ENCODE data around the gene NLRC5.
A peak's percentile ranks its signal among the peaks of the same experiment; 100 is the strongest.
"Not testable (repeated sequence)": the region's sequence is repeated elsewhere in the genome, so short reads cannot be mapped to it uniquely, and the experiment has no call there.

Gene NLRC5

DNA sequence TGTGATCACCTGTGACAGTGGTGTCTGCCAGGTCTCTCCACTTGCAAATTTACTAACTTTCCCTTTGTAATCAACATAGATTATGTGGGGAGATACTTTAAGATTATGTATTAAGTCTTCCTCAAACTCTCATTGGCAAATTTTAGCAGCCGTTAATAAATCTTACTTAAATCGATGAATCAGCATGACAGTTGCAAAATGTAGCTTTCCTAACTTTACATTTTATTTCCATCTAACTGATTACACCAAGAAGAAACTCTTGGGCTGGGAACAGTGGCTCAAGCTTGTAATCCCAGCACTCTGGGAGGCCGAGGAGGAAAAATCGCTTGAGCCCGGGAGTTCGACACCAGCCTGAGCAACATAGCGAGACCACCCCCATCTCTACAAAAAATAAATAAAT, 79.7 kb downstream of the NLRC5 start:
- DNase-seq, result no peak

- no peak for DNase-seq
Observed at GRCh38 chr16:57069635-57070370, 80.4 kb downstream of the NLRC5 start.

DNA sequence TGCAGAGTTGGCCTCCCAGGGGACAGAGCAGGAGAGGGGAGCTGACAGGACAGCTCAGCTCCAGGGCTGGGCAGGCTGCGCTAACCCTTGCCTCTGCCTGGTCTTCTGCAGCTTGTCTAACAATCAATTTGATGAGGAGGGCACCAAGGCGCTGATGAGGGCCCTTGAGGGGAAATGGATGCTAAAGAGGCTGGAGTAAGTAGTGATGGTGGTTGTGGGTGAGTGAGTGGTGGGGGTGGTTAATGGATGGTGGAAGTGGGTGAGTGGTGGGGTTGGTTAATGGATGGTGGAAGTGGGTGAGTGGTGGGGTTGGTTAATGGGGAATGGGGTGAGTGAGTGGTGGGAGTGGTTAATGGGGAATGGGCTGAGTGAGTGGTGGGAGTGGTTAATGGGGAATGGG, 81.1 kb downstream of the NLRC5 start:
- DNase-seq, result no peak

GRCh38 chr16:57071081-57071732, 81.8 kb downstream of the NLRC5 start:
- not testable (repeated sequence) for DNase-seq

DNA sequence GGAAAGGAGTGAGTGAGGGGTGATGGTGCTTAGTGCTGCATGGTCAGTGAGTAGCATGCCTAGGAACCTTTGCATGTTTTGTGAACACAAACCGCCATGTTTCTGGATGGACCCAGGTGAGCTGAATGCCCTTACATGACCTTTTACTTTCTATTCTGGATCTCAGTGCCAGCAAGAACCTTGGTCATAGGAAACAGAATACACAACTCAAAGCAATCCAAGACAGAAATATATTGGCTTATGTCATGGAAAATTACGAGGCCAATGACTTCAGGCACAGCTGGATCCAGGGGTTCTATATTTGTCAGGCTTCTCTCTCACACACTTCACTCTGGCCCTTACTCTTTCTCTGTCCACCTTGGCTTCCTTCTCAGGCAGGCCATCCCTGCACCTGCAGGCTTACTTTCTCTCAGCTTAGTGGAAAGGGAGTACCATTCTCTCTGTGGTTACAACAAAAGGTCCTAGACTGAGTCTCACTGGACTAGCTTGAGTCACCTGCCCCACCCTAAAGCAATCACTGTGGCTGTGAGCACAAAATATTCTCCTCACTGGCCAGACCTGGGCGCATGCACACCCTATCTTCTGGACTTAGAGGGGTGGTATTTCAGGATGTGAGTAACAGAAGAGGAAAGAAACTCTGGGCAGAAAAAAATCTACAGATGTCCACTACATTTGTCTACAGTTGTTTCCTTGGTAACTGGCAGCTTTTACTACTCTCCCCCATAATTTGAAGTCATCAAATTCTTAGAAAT, 82.7 kb downstream of the NLRC5 start:
- DNase-seq, result no peak

GRCh38 chr16:57072616-57073275, 83.4 kb downstream of the NLRC5 start:
- no peak for DNase-seq

DNA sequence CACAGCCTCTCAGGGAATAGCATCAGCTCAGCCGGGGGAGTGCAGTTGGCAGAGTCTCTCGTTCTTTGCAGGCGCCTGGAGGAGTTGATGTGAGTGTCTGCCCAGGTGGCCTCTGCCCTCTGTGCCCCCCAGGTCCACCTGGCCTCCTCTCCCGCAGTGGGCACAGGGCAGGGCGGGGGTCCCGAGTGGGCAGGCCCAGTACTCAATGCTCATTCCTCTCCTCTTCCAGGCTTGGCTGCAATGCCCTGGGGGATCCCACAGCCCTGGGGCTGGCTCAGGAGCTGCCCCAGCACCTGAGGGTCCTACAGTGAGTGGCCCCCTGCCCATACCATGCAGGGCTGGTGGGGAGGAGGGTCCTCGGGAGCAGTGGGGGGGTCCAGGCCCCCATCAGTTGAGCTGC, 88.4 kb downstream of the NLRC5 start:
- no peak for DNase-seq

DNA sequence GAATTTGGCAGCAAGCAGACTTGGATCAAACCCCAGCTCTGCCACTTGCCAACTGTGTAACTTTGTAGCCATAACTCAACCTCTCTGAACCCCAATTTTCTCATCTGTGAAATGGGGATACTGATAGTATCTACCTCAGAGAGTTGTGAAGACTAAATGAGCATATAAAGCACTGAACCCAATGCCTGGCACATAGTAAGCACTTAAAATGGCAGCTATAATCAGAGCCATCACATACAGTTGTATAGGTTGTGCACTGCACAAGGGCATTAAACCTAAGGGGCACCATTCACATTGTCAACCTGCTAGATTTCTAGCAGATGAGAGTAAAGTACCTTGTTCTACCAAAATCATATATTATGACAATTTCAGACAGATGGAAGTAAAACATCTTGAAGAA, 92.4 kb downstream of the NLRC5 start:
- DNase-seq, result no peak

DNA sequence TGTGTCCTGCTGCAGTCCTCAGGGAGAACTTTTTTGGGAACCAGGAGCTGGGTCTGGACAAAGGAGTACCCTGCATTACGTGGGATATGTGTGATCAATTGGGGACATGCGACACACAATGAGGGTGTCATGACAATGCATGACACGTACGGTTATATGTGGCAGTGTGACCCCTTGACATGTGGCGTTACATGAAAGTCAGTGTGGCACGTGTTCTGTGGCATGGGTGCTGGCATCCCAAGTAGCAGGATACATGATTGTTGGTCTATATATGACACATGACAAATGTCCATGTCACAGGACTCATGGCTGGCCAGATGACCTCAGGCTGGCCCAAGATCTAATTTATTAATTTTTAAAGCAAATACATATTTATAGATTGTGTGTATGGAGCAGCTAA, 93.3 kb downstream of the NLRC5 start:
- no peak for DNase-seq

DNA sequence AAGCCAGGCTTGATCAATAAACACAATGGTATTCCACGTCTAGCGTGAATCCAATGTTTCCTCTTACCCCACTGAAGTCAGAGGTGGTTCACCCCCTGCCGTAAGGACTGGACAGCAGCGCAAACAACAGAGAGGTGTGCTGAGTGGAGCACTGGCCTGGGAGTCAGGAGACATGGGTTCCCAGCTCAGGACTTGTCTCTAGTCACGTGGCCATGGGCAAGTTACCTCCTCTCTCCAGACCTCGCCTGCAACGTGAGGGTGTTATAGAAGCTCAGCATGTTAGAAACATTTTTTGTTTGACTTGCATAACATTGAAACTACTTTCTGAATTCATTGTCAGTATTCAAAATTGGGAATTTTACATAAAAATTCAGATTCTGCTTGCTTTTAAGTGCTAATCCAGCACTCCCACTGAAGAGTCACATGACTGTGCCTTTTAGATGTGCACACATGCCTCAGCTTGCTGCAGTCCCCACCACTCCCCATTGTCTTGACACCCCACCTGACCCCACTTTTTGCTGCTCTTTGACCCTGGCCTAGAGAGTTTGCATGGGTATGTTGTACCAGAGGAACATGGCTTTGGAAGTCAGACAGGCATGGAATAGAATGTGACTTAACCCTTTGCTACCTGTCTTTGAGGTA, 94.2 kb downstream of the NLRC5 start:
- no peak for DNase-seq

DNA sequence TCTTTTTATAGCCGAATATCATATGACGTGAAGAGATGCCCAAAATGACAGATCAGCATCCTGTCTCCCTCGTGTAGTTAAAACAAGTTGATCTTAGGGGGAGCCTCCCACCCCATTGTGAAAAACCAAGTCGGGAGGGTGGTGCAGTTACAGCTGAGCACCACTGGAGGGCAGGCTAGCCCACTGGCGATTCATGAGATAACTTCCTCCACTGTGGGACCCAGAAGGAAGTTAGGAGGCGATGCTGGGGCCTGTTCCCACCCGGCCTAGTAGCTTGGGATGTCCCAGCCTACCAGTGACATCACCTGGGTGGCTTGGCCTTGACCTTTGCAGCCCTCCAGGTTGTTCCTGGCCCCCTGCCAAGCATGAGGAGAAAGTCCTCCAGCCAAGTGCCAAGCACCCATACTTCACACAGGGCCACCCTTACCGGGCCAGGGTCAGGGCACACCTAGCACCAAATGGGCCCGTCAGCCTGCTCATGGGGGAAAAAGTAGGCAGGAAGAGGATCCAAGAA, 95.0 kb downstream of the NLRC5 start:
- DNase-seq, result peak in 47 of 56 donors; percentile 13 to 86 (median 54)

DNA sequence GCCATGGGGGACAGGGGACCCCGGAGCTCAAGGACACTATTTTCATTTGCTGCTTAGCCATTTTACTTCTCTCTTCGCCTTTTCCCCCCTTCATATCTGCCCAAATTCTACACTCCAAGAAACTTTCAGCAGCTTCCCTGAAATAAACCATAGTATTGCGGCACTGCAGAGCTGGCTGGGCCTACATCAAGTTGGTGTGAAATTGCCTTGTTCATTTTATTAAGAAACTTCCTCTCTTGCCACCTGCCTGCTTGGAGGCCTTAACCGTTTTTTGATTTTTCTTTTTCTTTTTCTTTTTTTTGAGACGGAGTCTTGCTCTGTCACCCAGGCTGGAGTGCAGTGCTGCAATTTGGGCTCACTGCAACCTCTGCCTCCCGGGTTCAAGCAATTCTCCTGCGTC, 95.6 kb downstream of the NLRC5 start:
- no peak for DNase-seq

DNA sequence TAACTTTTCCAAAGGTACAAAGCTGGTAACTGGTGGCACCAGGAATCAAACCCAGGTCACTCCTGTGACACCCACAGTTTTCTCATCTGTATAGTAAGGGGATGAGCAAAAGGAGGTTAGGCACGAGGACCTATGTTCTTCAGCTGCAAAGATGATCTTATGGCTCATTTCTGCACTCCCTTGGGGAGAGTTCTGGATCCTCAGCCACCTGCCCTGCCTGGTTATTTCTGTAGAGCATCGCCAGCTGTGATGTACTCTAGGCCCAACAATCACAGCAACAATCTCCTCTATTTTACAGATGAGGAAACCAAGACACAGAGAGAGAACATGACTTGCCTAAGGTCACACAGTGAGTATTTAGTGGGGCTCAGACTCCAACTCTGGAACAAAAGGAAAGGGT, 97.6 kb downstream of the NLRC5 start:
- no peak for DNase-seq

DNA sequence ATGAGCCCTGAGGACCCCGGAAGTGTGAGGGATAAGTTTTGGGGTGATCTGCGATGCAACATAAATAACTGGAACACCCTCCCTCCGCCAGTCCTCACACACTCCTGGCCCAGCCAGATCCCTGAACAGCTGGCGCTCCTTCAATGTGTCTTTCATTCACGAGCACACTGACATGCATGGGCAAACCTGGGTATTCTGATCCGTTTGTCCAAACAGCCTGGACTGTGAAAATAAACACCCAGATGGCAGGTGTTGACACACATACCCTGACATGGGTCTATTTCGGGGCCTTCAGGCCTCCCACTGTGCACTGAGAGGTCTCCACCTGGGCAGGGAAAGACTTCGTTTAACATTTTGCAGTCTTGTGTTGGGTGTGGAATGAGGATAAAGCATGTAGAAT, 100.0 kb downstream of the NLRC5 start:
- DNase-seq, result no peak

- peak in 5 of 56 donors; percentile 9 to 55 (median 38) for DNase-seq
Observed at GRCh38 chr16:57091200-57091974, 102.0 kb downstream of the NLRC5 start.

GRCh38 chr16:57091975-57092785, 102.8 kb downstream of the NLRC5 start, which contains the start of gene CPNE2:
CPNE2 (plus strand) TSS chr16:57092583; CDS start chr16:57110743, 18,160 bp downstream.
- DNase-seq, result peak in 49 of 56 donors; percentile 8 to 81 (median 59)

DNA sequence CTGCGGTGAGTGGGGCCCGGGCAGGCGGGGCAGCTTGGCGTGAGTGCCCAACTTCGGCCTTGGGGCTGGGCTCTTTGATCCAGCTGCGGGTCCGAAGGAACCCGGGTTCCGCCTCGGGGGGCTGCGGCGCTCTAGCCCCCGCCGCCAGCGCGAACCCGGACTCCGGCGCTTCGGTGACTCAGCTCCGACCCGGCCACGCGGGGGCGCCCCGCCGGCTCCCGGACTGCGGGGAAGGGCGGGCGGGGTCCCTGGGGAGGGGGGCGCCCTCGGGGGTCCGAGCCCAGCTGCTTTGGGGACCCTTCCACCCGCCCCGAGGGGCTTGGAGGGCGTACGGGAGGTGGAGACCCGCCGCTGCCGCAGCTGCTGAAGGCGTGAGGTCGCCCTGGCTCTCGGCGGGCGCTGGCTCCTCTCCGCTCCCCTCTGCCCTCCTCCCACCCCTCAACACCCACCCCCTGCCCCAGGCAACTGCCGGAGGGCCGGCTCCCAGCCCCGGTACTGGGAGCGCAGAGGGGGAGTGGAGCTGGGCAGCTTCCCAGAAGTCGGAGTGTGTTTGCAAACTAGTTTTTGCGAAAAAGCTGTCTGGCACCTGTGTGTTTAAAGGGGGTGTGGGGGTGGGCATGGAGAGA, 103.5 kb downstream of the NLRC5 start:
- DNase-seq, result peak in 25 of 56 donors; percentile 28 to 74 (median 53)
